ENCODE results near the gene AFG1L. TPM values are rescaled to one million over a fixed set of nuclear protein-coding genes. Genes with fewer than 3 reads are reported as not detected.
A peak's percentile ranks its signal among the peaks of the same experiment; 100 is the strongest.

Gene AFG1L
- total and polyA plus RNA-seq, 2 donors, result 3.9 to 9.8 TPM

GRCh38 chr6:108482559-108482958, 187.7 kb downstream of the AFG1L start:
- Histone ChIP-seq H3K36me3 (ENCODE audit: control insufficient read depth in 2 of 2, insufficient read depth in 2 of 2, low read length in 1 of 2) (no peaks in the 10 kb centered on the region), H3K4me3 (ENCODE audit: low read length in 2 of 2) (no peak overlapping the region), H3K9me3 (ENCODE audit: control insufficient read depth in 2 of 2, insufficient read depth in 1 of 2, low read length in 1 of 2) (no peaks in the 10 kb centered on the region), H3K27me3 (ENCODE audit: control insufficient read depth in 2 of 2, insufficient read depth in 1 of 2, low read length in 1 of 2) (no peaks in the 10 kb centered on the region), H3K27ac (ENCODE audit: low read depth in 1 of 2, low read length in 1 of 2) (no peak overlapping the region), H3K4me1 (ENCODE audit: control insufficient read depth in 2 of 2, insufficient read depth in 2 of 2, low read length in 2 of 2) (no peaks in the 10 kb centered on the region)
- no peak for DNase-seq (ENCODE audit: low read depth in 6 of 9, low spot score in 9 of 9)
- WGBS, result 91% methylated on average over 2 of the region's 2 CpGs

GRCh38 chr6:108484016-108484415, 189.2 kb downstream of the AFG1L start:
- H3K27me3 ChIP-seq (ENCODE audit: control insufficient read depth in 2 of 2, insufficient read depth in 1 of 2, low read length in 1 of 2), result no peaks in the 10 kb centered on the region
- H3K36me3 ChIP-seq (ENCODE audit: control insufficient read depth in 2 of 2, insufficient read depth in 2 of 2, low read length in 1 of 2), result no peaks in the 10 kb centered on the region
- no peak overlapping the region for H3K4me3 ChIP-seq (ENCODE audit: low read length in 2 of 2)
- no peak for DNase-seq (ENCODE audit: low read depth in 6 of 9, low spot score in 9 of 9)
- H3K4me1 ChIP-seq (ENCODE audit: control insufficient read depth in 2 of 2, insufficient read depth in 2 of 2, low read length in 2 of 2), result no peaks in the 10 kb centered on the region
- no peak overlapping the region for H3K27ac ChIP-seq (ENCODE audit: low read depth in 1 of 2, low read length in 1 of 2)
- 97% methylated on average over 1 of the region's 1 CpG for WGBS
- no peaks in the 10 kb centered on the region for H3K9me3 ChIP-seq (ENCODE audit: control insufficient read depth in 2 of 2, insufficient read depth in 1 of 2, low read length in 1 of 2)

- Histone ChIP-seq H3K4me3 (ENCODE audit: low read length in 2 of 2) (no peak overlapping the region), H3K4me1 (ENCODE audit: control insufficient read depth in 2 of 2, insufficient read depth in 2 of 2, low read length in 2 of 2) (no peaks in the 10 kb centered on the region), H3K27me3 (ENCODE audit: control insufficient read depth in 2 of 2, insufficient read depth in 1 of 2, low read length in 1 of 2) (no peaks in the 10 kb centered on the region), H3K9me3 (ENCODE audit: control insufficient read depth in 2 of 2, insufficient read depth in 1 of 2, low read length in 1 of 2) (no peaks in the 10 kb centered on the region), H3K27ac (ENCODE audit: low read depth in 1 of 2, low read length in 1 of 2) (no peak overlapping the region), H3K36me3 (ENCODE audit: control insufficient read depth in 2 of 2, insufficient read depth in 2 of 2, low read length in 1 of 2) (no peaks in the 10 kb centered on the region)
- whole genome bisulfite sequencing, result 98% methylated on average over 5 of the region's 5 CpGs
- DNase-seq (ENCODE audit: low read depth in 6 of 9, low spot score in 9 of 9), result no peak
These were observed 194.8 kb downstream of the AFG1L start for GRCh38 chr6:108489699-108490098.

- H3K9me3 ChIP-seq (ENCODE audit: control insufficient read depth in 2 of 2, insufficient read depth in 1 of 2, low read length in 1 of 2), result no peaks in the 10 kb centered on the region
- no peaks in the 10 kb centered on the region for H3K4me1 ChIP-seq (ENCODE audit: control insufficient read depth in 2 of 2, insufficient read depth in 2 of 2, low read length in 2 of 2)
- H3K4me3 ChIP-seq (ENCODE audit: low read length in 2 of 2), result no peak overlapping the region
- DNase-seq (ENCODE audit: low read depth in 6 of 9, low spot score in 9 of 9), result peak in 4 of 9 donors; percentile 4 to 39 (median 15)
- no peak overlapping the region for H3K27ac ChIP-seq (ENCODE audit: low read depth in 1 of 2, low read length in 1 of 2)
- H3K27me3 ChIP-seq (ENCODE audit: control insufficient read depth in 2 of 2, insufficient read depth in 1 of 2, low read length in 1 of 2), result no peaks in the 10 kb centered on the region
- H3K36me3 ChIP-seq (ENCODE audit: control insufficient read depth in 2 of 2, insufficient read depth in 2 of 2, low read length in 1 of 2), result no peaks in the 10 kb centered on the region
These were observed 197.4 kb downstream of the AFG1L start for GRCh38 chr6:108492131-108492766.

- no peaks in the 10 kb centered on the region for H3K36me3 ChIP-seq (ENCODE audit: control insufficient read depth in 2 of 2, insufficient read depth in 2 of 2, low read length in 1 of 2)
- no peak overlapping the region for H3K27ac ChIP-seq (ENCODE audit: low read depth in 1 of 2, low read length in 1 of 2)
- 96% methylated on average over 2 of the region's 2 CpGs for WGBS
- H3K27me3 ChIP-seq (ENCODE audit: control insufficient read depth in 2 of 2, insufficient read depth in 1 of 2, low read length in 1 of 2), result no peaks in the 10 kb centered on the region
- no peak for DNase-seq (ENCODE audit: low read depth in 6 of 9, low spot score in 9 of 9)
- H3K4me3 ChIP-seq (ENCODE audit: low read length in 2 of 2), result no peak overlapping the region
- no peaks in the 10 kb centered on the region for H3K4me1 ChIP-seq (ENCODE audit: control insufficient read depth in 2 of 2, insufficient read depth in 2 of 2, low read length in 2 of 2)
- no peaks in the 10 kb centered on the region for H3K9me3 ChIP-seq (ENCODE audit: control insufficient read depth in 2 of 2, insufficient read depth in 1 of 2, low read length in 1 of 2)
These were observed 199.6 kb downstream of the AFG1L start for GRCh38 chr6:108494434-108494833.

- DNase-seq (ENCODE audit: low read depth in 6 of 9, low spot score in 9 of 9), result peak in 2 of 9 donors; percentile 15 to 35
These were observed 203.0 kb downstream of the AFG1L start for GRCh38 chr6:108497883-108498282.

GRCh38 chr6:108501559-108501958, 206.7 kb downstream of the AFG1L start:
- DNase-seq (ENCODE audit: low read depth in 6 of 9, low spot score in 9 of 9), result no peak
- Histone ChIP-seq H3K27me3 (ENCODE audit: control insufficient read depth in 2 of 2, insufficient read depth in 1 of 2, low read length in 1 of 2) (no peaks in the 10 kb centered on the region), H3K4me1 (ENCODE audit: control insufficient read depth in 2 of 2, insufficient read depth in 2 of 2, low read length in 2 of 2) (no peaks in the 10 kb centered on the region), H3K9me3 (ENCODE audit: control insufficient read depth in 2 of 2, insufficient read depth in 1 of 2, low read length in 1 of 2) (peaks cover 0 to 4% of the 10 kb centered on the region in 2 donors), H3K4me3 (ENCODE audit: low read length in 2 of 2) (no peak overlapping the region), H3K27ac (ENCODE audit: low read depth in 1 of 2, low read length in 1 of 2) (no peak overlapping the region), H3K36me3 (ENCODE audit: control insufficient read depth in 2 of 2, insufficient read depth in 2 of 2, low read length in 1 of 2) (no peaks in the 10 kb centered on the region)
- WGBS, result 94% methylated on average over 3 of the region's 3 CpGs

More at GRCh38 chr6:108497883-108498282, 203.0 kb downstream of the AFG1L start:
- no peaks in the 10 kb centered on the region for H3K9me3 ChIP-seq (ENCODE audit: control insufficient read depth in 2 of 2, insufficient read depth in 1 of 2, low read length in 1 of 2)
- no peak overlapping the region for H3K27ac ChIP-seq (ENCODE audit: low read depth in 1 of 2, low read length in 1 of 2)
- no peak overlapping the region for H3K4me3 ChIP-seq (ENCODE audit: low read length in 2 of 2)
- no peaks in the 10 kb centered on the region for H3K27me3 ChIP-seq (ENCODE audit: control insufficient read depth in 2 of 2, insufficient read depth in 1 of 2, low read length in 1 of 2)
- H3K4me1 ChIP-seq (ENCODE audit: control insufficient read depth in 2 of 2, insufficient read depth in 2 of 2, low read length in 2 of 2), result no peaks in the 10 kb centered on the region
- 83% methylated on average over 3 of the region's 3 CpGs for WGBS
- no peaks in the 10 kb centered on the region for H3K36me3 ChIP-seq (ENCODE audit: control insufficient read depth in 2 of 2, insufficient read depth in 2 of 2, low read length in 1 of 2)

- Histone ChIP-seq H3K36me3 (ENCODE audit: control insufficient read depth in 2 of 2, insufficient read depth in 2 of 2, low read length in 1 of 2) (no peaks in the 10 kb centered on the region), H3K4me3 (ENCODE audit: low read length in 2 of 2) (no peak overlapping the region), H3K27ac (ENCODE audit: low read depth in 1 of 2, low read length in 1 of 2) (no peak overlapping the region), H3K27me3 (ENCODE audit: control insufficient read depth in 2 of 2, insufficient read depth in 1 of 2, low read length in 1 of 2) (no peaks in the 10 kb centered on the region), H3K4me1 (ENCODE audit: control insufficient read depth in 2 of 2, insufficient read depth in 2 of 2, low read length in 2 of 2) (no peaks in the 10 kb centered on the region), H3K9me3 (ENCODE audit: control insufficient read depth in 2 of 2, insufficient read depth in 1 of 2, low read length in 1 of 2) (peaks cover 0 to 4% of the 10 kb centered on the region in 2 donors)
- no peak for DNase-seq (ENCODE audit: low read depth in 6 of 9, low spot score in 9 of 9)
- 38% methylated on average over 1 of the region's 1 CpG for WGBS
These were observed 208.0 kb downstream of the AFG1L start for GRCh38 chr6:108502832-108503231.

- Histone ChIP-seq H3K9me3 (ENCODE audit: control insufficient read depth in 2 of 2, insufficient read depth in 1 of 2, low read length in 1 of 2) (peaks cover 0 to 4% of the 10 kb centered on the region in 2 donors), H3K27me3 (ENCODE audit: control insufficient read depth in 2 of 2, insufficient read depth in 1 of 2, low read length in 1 of 2) (no peaks in the 10 kb centered on the region), H3K27ac (ENCODE audit: low read depth in 1 of 2, low read length in 1 of 2) (no peak overlapping the region), H3K4me1 (ENCODE audit: control insufficient read depth in 2 of 2, insufficient read depth in 2 of 2, low read length in 2 of 2) (no peaks in the 10 kb centered on the region), H3K36me3 (ENCODE audit: control insufficient read depth in 2 of 2, insufficient read depth in 2 of 2, low read length in 1 of 2) (no peaks in the 10 kb centered on the region), H3K4me3 (ENCODE audit: low read length in 2 of 2) (no peak overlapping the region)
- WGBS, result 96% methylated on average over 2 of the region's 2 CpGs
- no peak for DNase-seq (ENCODE audit: low read depth in 6 of 9, low spot score in 9 of 9)
These were observed 212.5 kb downstream of the AFG1L start for GRCh38 chr6:108507316-108507715.
